ENCODE data around the gene ADAT2. TPM values are rescaled to one million over a fixed set of nuclear protein-coding genes. Genes with fewer than 3 reads are reported as not detected.

ADAT2 gene
- polyA plus RNA-seq, 1 donor from 2014 or later = 1.7 TPM

- H3K27me3 Mint-ChIP-seq = no peaks in the 10 kb centered on the region
- H3K9me3 Mint-ChIP-seq = peaks cover 0 to 3% (median 0%) of the 10 kb centered on the region in 3 donors
- H3K4me3 Mint-ChIP-seq = no peak overlapping the region
- H3K36me3 Mint-ChIP-seq = peaks cover 4% of the 10 kb centered on the region
- H3K27ac Mint-ChIP-seq = no peak overlapping the region
- H3K4me1 Mint-ChIP-seq = peaks cover 4 to 10% (median 7%) of the 10 kb centered on the region in 3 donors
Observed at GRCh38 chr6:143410859-143411270, 39.6 kb downstream of the ADAT2 start.

GRCh38 chr6:143408787-143409162 lies 41.7 kb downstream of the ADAT2 start:
- H3K4me1 Mint-ChIP-seq = peaks cover 4 to 10% (median 9%) of the 10 kb centered on the region in 3 donors
- no peak overlapping the region for H3K4me3 Mint-ChIP-seq
- H3K27me3 Mint-ChIP-seq = no peaks in the 10 kb centered on the region
- peaks cover 0 to 3% (median 0%) of the 10 kb centered on the region in 3 donors for H3K9me3 Mint-ChIP-seq
- peaks cover 3% of the 10 kb centered on the region for H3K36me3 Mint-ChIP-seq
- no peak overlapping the region for H3K27ac Mint-ChIP-seq

GRCh38 chr6:143408151-143408786 lies 42.2 kb downstream of the ADAT2 start:
- Mint-ChIP-seq H3K27ac (no peak overlapping the region), H3K27me3 (no peaks in the 10 kb centered on the region), H3K36me3 (peaks cover 3% of the 10 kb centered on the region), H3K4me3 (no peak overlapping the region), H3K4me1 (peaks cover 4 to 10% (median 9%) of the 10 kb centered on the region in 3 donors), H3K9me3 (peaks cover 0 to 3% (median 0%) of the 10 kb centered on the region in 3 donors)

- H3K9me3 Mint-ChIP-seq = peaks cover 0 to 3% (median 0%) of the 10 kb centered on the region in 3 donors
- H3K36me3 Mint-ChIP-seq = peaks cover 3% of the 10 kb centered on the region
- no peaks in the 10 kb centered on the region for H3K27me3 Mint-ChIP-seq
- H3K27ac Mint-ChIP-seq = no peak overlapping the region
- H3K4me3 Mint-ChIP-seq = no peak overlapping the region
- H3K4me1 Mint-ChIP-seq = peaks cover 4 to 10% (median 9%) of the 10 kb centered on the region in 3 donors
Observed at GRCh38 chr6:143406673-143407072, 43.8 kb downstream of the ADAT2 start.

GRCh38 chr6:143405373-143406154 lies 44.9 kb downstream of the ADAT2 start:
- peaks cover 10 to 14% (median 13%) of the 10 kb centered on the region in 3 donors for H3K4me1 Mint-ChIP-seq
- peak overlapping the region in 1 of 4 donors; percentile 83 for H3K4me3 Mint-ChIP-seq
- H3K27ac Mint-ChIP-seq = no peak overlapping the region
- H3K9me3 Mint-ChIP-seq = peaks cover 0 to 3% (median 0%) of the 10 kb centered on the region in 3 donors
- peaks cover 2% of the 10 kb centered on the region for H3K27me3 Mint-ChIP-seq
- H3K36me3 Mint-ChIP-seq = peaks cover 3% of the 10 kb centered on the region

GRCh38 chr6:143402721-143403336 lies 47.7 kb downstream of the ADAT2 start:
- Mint-ChIP-seq H3K27me3 (peaks cover 2% of the 10 kb centered on the region), H3K27ac (no peak overlapping the region), H3K4me3 (no peak overlapping the region), H3K36me3 (no peaks in the 10 kb centered on the region), H3K9me3 (no peaks in the 10 kb centered on the region), H3K4me1 (peaks cover 10 to 22% (median 15%) of the 10 kb centered on the region in 3 donors)

GRCh38 chr6:143401636-143402370 lies 48.7 kb downstream of the ADAT2 start:
- H3K9me3 Mint-ChIP-seq = no peaks in the 10 kb centered on the region
- peaks cover 7 to 17% (median 15%) of the 10 kb centered on the region in 3 donors for H3K4me1 Mint-ChIP-seq
- no peak overlapping the region for H3K4me3 Mint-ChIP-seq
- H3K27me3 Mint-ChIP-seq = peaks cover 2% of the 10 kb centered on the region
- no peaks in the 10 kb centered on the region for H3K36me3 Mint-ChIP-seq
- H3K27ac Mint-ChIP-seq = no peak overlapping the region

- H3K4me3 Mint-ChIP-seq = no peak overlapping the region
- H3K4me1 Mint-ChIP-seq = peaks cover 7 to 13% (median 9%) of the 10 kb centered on the region in 3 donors
- no peaks in the 10 kb centered on the region for H3K36me3 Mint-ChIP-seq
- H3K27me3 Mint-ChIP-seq = peaks cover 2% of the 10 kb centered on the region
- no peaks in the 10 kb centered on the region for H3K9me3 Mint-ChIP-seq
- H3K27ac Mint-ChIP-seq = no peak overlapping the region
Observed at GRCh38 chr6:143401068-143401446, 49.4 kb downstream of the ADAT2 start.

- peaks cover 7 to 12% (median 8%) of the 10 kb centered on the region in 3 donors for H3K4me1 Mint-ChIP-seq
- no peaks in the 10 kb centered on the region for H3K36me3 Mint-ChIP-seq
- peaks cover 4% of the 10 kb centered on the region for H3K27me3 Mint-ChIP-seq
- no peaks in the 10 kb centered on the region for H3K9me3 Mint-ChIP-seq
- H3K27ac Mint-ChIP-seq = no peak overlapping the region
- no peak overlapping the region for H3K4me3 Mint-ChIP-seq
Observed at GRCh38 chr6:143400258-143401067, 50.0 kb downstream of the ADAT2 start.

GRCh38 chr6:143399775-143400174 lies 50.7 kb downstream of the ADAT2 start:
- H3K36me3 Mint-ChIP-seq = no peaks in the 10 kb centered on the region
- no peaks in the 10 kb centered on the region for H3K9me3 Mint-ChIP-seq
- peak overlapping the region in 1 of 3 donors; percentile 29 for H3K27ac Mint-ChIP-seq
- H3K27me3 Mint-ChIP-seq = peaks cover 4% of the 10 kb centered on the region
- H3K4me1 Mint-ChIP-seq = peaks cover 7 to 12% (median 8%) of the 10 kb centered on the region in 3 donors
- H3K4me3 Mint-ChIP-seq = no peak overlapping the region

- H3K27me3 Mint-ChIP-seq = peaks cover 4% of the 10 kb centered on the region
- H3K36me3 Mint-ChIP-seq = no peaks in the 10 kb centered on the region
- peaks cover 7 to 12% (median 7%) of the 10 kb centered on the region in 3 donors for H3K4me1 Mint-ChIP-seq
- H3K4me3 Mint-ChIP-seq = no peak overlapping the region
- no peaks in the 10 kb centered on the region for H3K9me3 Mint-ChIP-seq
- peak overlapping the region in 1 of 3 donors; percentile 2 for H3K27ac Mint-ChIP-seq
Observed at GRCh38 chr6:143399176-143399575, 51.3 kb downstream of the ADAT2 start.

GRCh38 chr6:143397227-143398222 lies 53.0 kb downstream of the ADAT2 start:
- H3K4me3 Mint-ChIP-seq = no peak overlapping the region
- peaks cover 2% of the 10 kb centered on the region for H3K36me3 Mint-ChIP-seq
- H3K27ac Mint-ChIP-seq = peak overlapping the region in 1 of 3 donors; percentile 31
- H3K4me1 Mint-ChIP-seq = peaks cover 6 to 12% (median 7%) of the 10 kb centered on the region in 3 donors
- no peaks in the 10 kb centered on the region for H3K9me3 Mint-ChIP-seq
- H3K27me3 Mint-ChIP-seq = peaks cover 4% of the 10 kb centered on the region

Data from IgD-negative memory B cell (primary cell).